Heart left ventricle (tissue), 13 donors: Measurements from ENCODE around the gene TM9SF3.

Experiments used
- CTCF ChIP-seq, 12 donors: fragments of 200-600 bp; sonication (generic) in 4 of 12; IDR thresholded peaks; one replicate each; pipeline versions ENCODE4 v1.5.0 to v1.8.0; 2018 to 2022; ENCODE audit warnings: antibody characterized with exemption in 12 of 12, mild to moderate bottlenecking in 5 of 12
- POLR2A ChIP-seq, 2 donors: fragments of 450-650 bp; IDR thresholded peaks; one replicate each; pipeline ENCODE4 v1.6.1; 2017; ENCODE audit warnings: antibody characterized with exemption in 2 of 2, mild to moderate bottlenecking in 2 of 2, moderate library complexity in 2 of 2
- donor health status: ischemic (EF 13 %, LVEDD 7.1; RV severe dilation, severe dysfunction).
- donor health status: DM: no; HTN: yes; CAD: no.
- donor health status: DM: no; HTN: no; CAD: no.
- donor health status: ischemic (EF 25% LVEDD 6.9; RV normal size, moderate dysfunction).
- donor health status: ischemic (EF 25% LVEDD 5.7; RV mildly dilated, moderate dysfunction).
- donor health status: ischemic (EF 35%, LVEDD 5.7; RV mildly dilated, moderate dysfunction).
- donor health status: nonischemic (EF 11% LVEDD 7.7; RV severe dilation, severe dysfunction).
- donor health status: DM: yes; HTN: yes; CAD: no.
- donor health status: PGD.
- donor health status: ischemic (EF 29% LVEDD 5.4; RV normal size, mild dysfunction).
- donor health status: nonischemic (EF 23%, LVEDD 6.1; RV moderate dilation, normal function).

- TF ChIP-seq CTCF (IDR thresholded peaks at IDR 0.05) (no peak), POLR2A (IDR thresholded peaks at IDR 0.05) (no peak)
These were observed 16.3 kb downstream of the TM9SF3 start for GRCh38 chr10:96570511-96570910.
